ENCODE data around the gene WDR37.

WDR37 gene

GRCh38 chr10:1172256-1172984 lies 116.2 kb downstream of the WDR37 start:
- no peak for DNase-seq

GRCh38 chr10:1173091-1173490 lies 116.9 kb downstream of the WDR37 start:
- no peak for DNase-seq

GRCh38 chr10:1174022-1174421 lies 117.8 kb downstream of the WDR37 start:
- DNase-seq, result no peak

- DNase-seq, result no peak
Measured at GRCh38 chr10:1175956-1176565, 119.9 kb downstream of the WDR37 start.

- DNase-seq, result no peak
Measured at GRCh38 chr10:1177936-1178335, 121.8 kb downstream of the WDR37 start.

- DNase-seq, result no peak
Measured at GRCh38 chr10:1178506-1178905, 122.3 kb downstream of the WDR37 start.

GRCh38 chr10:1179346-1180070 lies 123.3 kb downstream of the WDR37 start:
- DNase-seq, result no peak

- no peak for DNase-seq
Measured at GRCh38 chr10:1180071-1180730, 124.0 kb downstream of the WDR37 start.

- no peak for DNase-seq
Measured at GRCh38 chr10:1180836-1181235, 124.7 kb downstream of the WDR37 start.

All from CD4-positive, alpha-beta T cell treated with Interleukin-6 for 4 hours (primary cell).